A549 (cell line): ENCODE data around the gene RAPGEF5. TPM values are rescaled to one million over a fixed set of nuclear protein-coding genes. Genes with fewer than 3 reads are reported as not detected.

Experiments
- ATAC-seq, 2 experiments: fragments of 200-7000 bp in 1 of 2; fragments of >200 bp in 1 of 2; cut with Nextera tagmentation in 1 of 2; cut with Tn5 transposase in 1 of 2; 3 replicates each; pipeline versions ENCODE4 v1.8.0 to v1.9.1; 2018 to 2020; ENCODE audit warnings: mild to moderate bottlenecking in 1 of 2, moderate library complexity in 1 of 2
- CTCF ChIA-PET: fragments of 300-600 bp; sonication (Branson Sonifier 250); formaldehyde crosslinking; extraction: SDS; loops from one replicate; lab custom pipeline; 2021; ENCODE audit warnings: antibody characterized with exemption, inconsistent platforms; lab: Yijun Ruan, JAX
- POLR2A ChIA-PET: fragments of 350-600 bp; formaldehyde crosslinking; extraction: SDS; loops from one replicate; lab custom pipeline; 2021; ENCODE audit warnings: antibody characterized with exemption, inconsistent platforms; lab: Yijun Ruan, JAX
- DNase-seq, 2 experiments: peaks; one replicate each; pipeline versions ENCODE4 v3.0.0 to v3.0.0-alpha.2; 2011 to 2016; ENCODE audit warnings: low read depth in 1 of 2, low spot score in 1 of 2
- FAIRE-seq: peaks from 2 replicates; lab custom pipeline; 2011; peaks lifted over from hg19 to GRCh38; lab: Jason Lieb, UNC
- H3K27ac ChIP-seq, 2 experiments: fragments of >200 bp; sonication (Bioruptor Twin); formaldehyde crosslinking; 3 replicates each; pipeline ENCODE4 v1.5.1; 2016 to 2017
- H3K4me1 ChIP-seq: fragments of >200 bp; sonication (Bioruptor Twin); formaldehyde crosslinking; 3 replicates; pipeline ENCODE4 v1.6.1; 2016
- H3K4me2 ChIP-seq: fragments of >200 bp; sonication (Bioruptor Twin); formaldehyde crosslinking; 3 replicates; pipeline ENCODE4 v1.6.1; 2016
- H3K4me3 ChIP-seq: fragments of >200 bp; sonication (Bioruptor Twin); formaldehyde crosslinking; 3 replicates; pipeline ENCODE4 v1.5.1; 2016
- H3K9me3 ChIP-seq: fragments of >200 bp; sonication (Bioruptor Twin); formaldehyde crosslinking; 3 replicates; pipeline ENCODE4 v1.6.1; 2016
- CBX2 ChIP-seq: fragments of 200-600 bp; sonication (generic); IDR thresholded peaks from 2 replicates; pipeline ENCODE4 v1.6.1; 2016; ENCODE audit warnings: low read depth, mild to moderate bottlenecking, borderline replicate concordance
- EHMT2 ChIP-seq: fragments of 200-600 bp; sonication (generic); IDR thresholded peaks from 2 replicates; pipeline ENCODE4 v1.6.1; 2016; ENCODE audit warnings: antibody characterized with exemption, low read depth, mild to moderate bottlenecking, moderate library complexity
- HOXA7 ChIP-seq: fragments of 250-450 bp; sonication (Bioruptor Pico); IDR thresholded peaks from 2 replicates; pipeline ENCODE4 v1.5.0; 2020; ENCODE audit warnings: mild to moderate bottlenecking, moderate library complexity
- JUN ChIP-seq, 2 experiments: fragments of >200 bp; sonication (Bioruptor Twin); formaldehyde crosslinking; IDR thresholded peaks; 2 replicates in 1 of 2; 3 replicates in 1 of 2; pipeline ENCODE4 v1.6.1; 2016 to 2017
- KDM1A ChIP-seq: fragments of 200-600 bp; sonication (generic); IDR thresholded peaks from 2 replicates; pipeline ENCODE4 v1.6.1; 2016; ENCODE audit warnings: low read depth, mild to moderate bottlenecking
- KDM5A ChIP-seq: fragments of 200-600 bp; sonication (generic); IDR thresholded peaks from 2 replicates; pipeline ENCODE4 v1.6.1; 2016; ENCODE audit warnings: antibody characterized with exemption, mild to moderate bottlenecking
- NPAS2 ChIP-seq: fragments of 250-450 bp; sonication (Bioruptor Pico); IDR thresholded peaks from 2 replicates; pipeline ENCODE4 v1.8.0; 2022; ENCODE audit warnings: mild to moderate bottlenecking, moderate library complexity, borderline replicate concordance
- NR3C1 ChIP-seq: fragments of >200 bp; sonication (Bioruptor Twin); formaldehyde crosslinking; IDR thresholded peaks from 3 replicates; pipeline ENCODE4 v1.6.1; 2017
- POLR2A ChIP-seq: IDR thresholded peaks from 2 replicates; pipeline ENCODE4 v1.6.1; 2012; ENCODE audit warnings: mild to moderate bottlenecking, low read length
- POLR2AphosphoS2 ChIP-seq: conservative IDR thresholded peaks from 2 replicates; pipeline ENCODE4 v1.6.1; 2012; ENCODE audit warnings: low read length, improper control_type of control experiment, inconsistent platforms
- ZC3H11A ChIP-seq: fragments of 450-650 bp; IDR thresholded peaks from 2 replicates; pipeline ENCODE4 v1.6.1; 2014; ENCODE audit warnings: antibody characterized with exemption, mild to moderate bottlenecking
- ZFP36 ChIP-seq: fragments of 450-650 bp; IDR thresholded peaks from 2 replicates; pipeline ENCODE4 v1.6.1; 2014; ENCODE audit warnings: borderline replicate concordance; ENCODE audit not compliant: partially characterized antibody
- ZNF302 ChIP-seq: fragments of 250-450 bp; sonication (Bioruptor Pico); IDR thresholded peaks from 2 replicates; pipeline ENCODE4 v1.9.0; 2021; ENCODE audit warnings: inconsistent platforms, mild to moderate bottlenecking, moderate library complexity
- ZSCAN20 ChIP-seq: fragments of 250-450 bp; sonication (Bioruptor Pico); IDR thresholded peaks from 2 replicates; pipeline ENCODE4 v1.8.0; 2022; ENCODE audit warnings: mild to moderate bottlenecking, moderate library complexity
- WGBS: methylation state at CpG from one replicate; pipeline ENCODE4 v1.1.6; 2017; ENCODE audit errors: missing lambda C conversion rate; 5-methylcytosine and 5-hydroxymethylcytosine counted together
- polyA plus RNA-seq, 4 experiments: library from polyadenylated mRNA; depleted of rRNA in 3 of 4; stranded (reverse); fragments of >200 nt; fragmentation: RNase III in 1 of 4; extraction: RNeasy Plus Mini Kit Qiagen cat#74134 plus additional on column Dnase treatment in 1 of 4; gene quantifications; 2 replicates in 3 of 4; 3 replicates in 1 of 4; pipeline ENCODE4 v1.2.3, GENCODE V29; 2011 to 2017
- TF ChIP-seq, protein P1 (sequence below): IDR thresholded peaks from 2 replicates; pipeline ENCODE4 v1.6.1; 2012
- TF ChIP-seq, protein P2 (sequence below): IDR thresholded peaks from 2 replicates; pipeline ENCODE4 v1.6.1; 2012
- TF ChIP-seq, protein P3 (sequence below): fragments of >200 bp; sonication (Bioruptor Twin); formaldehyde crosslinking; IDR thresholded peaks from 3 replicates; pipeline ENCODE4 v1.5.1; 2016
- TF ChIP-seq, protein P4 (sequence below): IDR thresholded peaks from 2 replicates; pipeline ENCODE4 v1.6.1; 2012; ENCODE audit warnings: low read depth, borderline replicate concordance
- TF ChIP-seq, protein P5 (sequence below): fragments of 150-350 bp; IDR thresholded peaks from 2 replicates; pipeline ENCODE4 v1.6.1; 2014; ENCODE audit warnings: low read depth, mild to moderate bottlenecking, low read length

The RAPGEF5 gene
- polyA plus RNA-seq, 2 of the 4 experiments (the other 2 are of a cell fraction), result 0.03 to 0.14 TPM

DNA sequence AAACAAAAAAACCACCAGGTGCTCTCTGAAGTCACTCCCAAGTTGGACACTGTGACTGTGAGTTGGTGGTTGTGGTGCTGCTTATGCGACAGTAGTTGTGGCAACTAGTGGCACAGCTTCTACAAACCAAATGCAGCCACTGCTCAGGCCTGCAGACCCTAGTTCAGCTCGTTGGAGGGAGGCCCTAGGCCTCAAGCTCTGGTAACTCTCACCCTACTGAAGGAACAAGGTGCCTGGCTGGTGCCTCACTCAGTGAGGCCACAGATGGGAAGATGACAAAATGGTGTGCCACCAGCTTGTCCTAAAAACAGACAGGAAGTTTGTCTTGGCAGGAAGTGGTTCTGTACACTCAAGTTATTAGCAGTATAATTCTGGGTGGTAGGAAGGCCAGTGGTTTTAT is 45.3 kb upstream of the RAPGEF5 start:
- no peak overlapping the region for H3K27ac ChIP-seq

DNA sequence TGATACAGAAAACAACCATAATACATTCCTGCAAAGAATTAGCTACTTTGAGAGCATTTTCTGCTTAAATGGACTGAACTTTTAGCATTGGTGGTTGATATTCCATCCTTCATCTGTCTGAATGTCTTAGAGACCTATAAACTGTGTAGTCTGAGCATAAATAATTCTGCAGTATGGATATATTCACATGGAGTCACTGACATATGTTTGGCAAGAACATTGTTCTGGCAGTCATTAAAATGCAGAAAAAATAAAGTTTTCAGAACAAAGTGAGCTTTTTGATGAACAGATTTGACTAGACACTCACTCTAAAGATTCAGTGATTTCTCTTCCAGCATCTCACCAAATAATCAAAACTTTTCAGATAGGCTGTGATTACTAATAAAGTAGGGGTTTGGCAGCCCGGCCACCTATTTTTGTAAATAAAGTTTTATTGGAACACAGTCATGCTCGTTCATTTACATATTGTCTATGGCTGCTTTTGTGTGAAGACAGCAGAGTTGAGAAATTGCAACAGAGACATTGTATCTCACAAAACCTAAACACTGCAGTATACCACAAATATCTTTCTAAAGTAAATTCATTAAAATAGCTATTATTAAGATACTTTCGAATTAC is 44.1 kb upstream of the RAPGEF5 start:
- DNase-seq (no peak), ATAC-seq (no peak), FAIRE-seq (no peak)
- ChIA-PET CTCF (interaction anchor here (0.8 to 2.1 kb wide), 2 partner anchors 9 to 291 kb away, joined by 3 to 4 read pairs; no protein-coding TSS in a partner anchor), POLR2A (no interaction called here)
- no peak overlapping the region for H3K4me3 ChIP-seq
- H3K4me1 ChIP-seq, result no peaks in the 10 kb centered on the region
- H3K27ac ChIP-seq, result no peak overlapping the region
- TF ChIP-seq ZFP36, result no peak
- TF ChIP-seq, protein P1, sequence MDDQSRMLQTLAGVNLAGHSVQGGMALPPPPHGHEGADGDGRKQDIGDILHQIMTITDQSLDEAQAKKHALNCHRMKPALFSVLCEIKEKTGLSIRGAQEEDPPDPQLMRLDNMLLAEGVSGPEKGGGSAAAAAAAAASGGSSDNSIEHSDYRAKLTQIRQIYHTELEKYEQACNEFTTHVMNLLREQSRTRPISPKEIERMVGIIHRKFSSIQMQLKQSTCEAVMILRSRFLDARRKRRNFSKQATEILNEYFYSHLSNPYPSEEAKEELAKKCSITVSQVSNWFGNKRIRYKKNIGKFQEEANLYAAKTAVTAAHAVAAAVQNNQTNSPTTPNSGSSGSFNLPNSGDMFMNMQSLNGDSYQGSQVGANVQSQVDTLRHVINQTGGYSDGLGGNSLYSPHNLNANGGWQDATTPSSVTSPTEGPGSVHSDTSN, result no peak
- TF ChIP-seq, protein P2, sequence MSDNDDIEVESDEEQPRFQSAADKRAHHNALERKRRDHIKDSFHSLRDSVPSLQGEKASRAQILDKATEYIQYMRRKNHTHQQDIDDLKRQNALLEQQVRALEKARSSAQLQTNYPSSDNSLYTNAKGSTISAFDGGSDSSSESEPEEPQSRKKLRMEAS, result no peak
- H3K4me2 ChIP-seq, result no peak overlapping the region
- WGBS, result 4% methylated on average over 3 of the region's 3 CpGs
- H3K9me3 ChIP-seq, result no peaks in the 10 kb centered on the region

More for the DNA sequence above, 45.3 kb upstream of the RAPGEF5 start:
- Histone ChIP-seq H3K4me2 (no peak overlapping the region), H3K9me3 (no peaks in the 10 kb centered on the region), H3K4me3 (no peak overlapping the region), H3K4me1 (no peaks in the 10 kb centered on the region)
- ChIA-PET CTCF (interaction anchor here (0.6 kb wide), 1 partner anchor 16 kb away, joined by 3 read pairs; no protein-coding TSS in a partner anchor), POLR2A (interaction anchor here (0.5 kb wide), 1 partner anchor 9 kb away, joined by 3 read pairs; no protein-coding TSS in a partner anchor)
- TF ChIP-seq JUN (IDR thresholded peaks at IDR 0.05) (no peak), NPAS2 (CRISPR knock-in tag) (no peak), CBX2 (no peak)
- TF ChIP-seq, protein P3, sequence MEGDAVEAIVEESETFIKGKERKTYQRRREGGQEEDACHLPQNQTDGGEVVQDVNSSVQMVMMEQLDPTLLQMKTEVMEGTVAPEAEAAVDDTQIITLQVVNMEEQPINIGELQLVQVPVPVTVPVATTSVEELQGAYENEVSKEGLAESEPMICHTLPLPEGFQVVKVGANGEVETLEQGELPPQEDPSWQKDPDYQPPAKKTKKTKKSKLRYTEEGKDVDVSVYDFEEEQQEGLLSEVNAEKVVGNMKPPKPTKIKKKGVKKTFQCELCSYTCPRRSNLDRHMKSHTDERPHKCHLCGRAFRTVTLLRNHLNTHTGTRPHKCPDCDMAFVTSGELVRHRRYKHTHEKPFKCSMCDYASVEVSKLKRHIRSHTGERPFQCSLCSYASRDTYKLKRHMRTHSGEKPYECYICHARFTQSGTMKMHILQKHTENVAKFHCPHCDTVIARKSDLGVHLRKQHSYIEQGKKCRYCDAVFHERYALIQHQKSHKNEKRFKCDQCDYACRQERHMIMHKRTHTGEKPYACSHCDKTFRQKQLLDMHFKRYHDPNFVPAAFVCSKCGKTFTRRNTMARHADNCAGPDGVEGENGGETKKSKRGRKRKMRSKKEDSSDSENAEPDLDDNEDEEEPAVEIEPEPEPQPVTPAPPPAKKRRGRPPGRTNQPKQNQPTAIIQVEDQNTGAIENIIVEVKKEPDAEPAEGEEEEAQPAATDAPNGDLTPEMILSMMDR, result no peak
- TF ChIP-seq, protein P4, sequence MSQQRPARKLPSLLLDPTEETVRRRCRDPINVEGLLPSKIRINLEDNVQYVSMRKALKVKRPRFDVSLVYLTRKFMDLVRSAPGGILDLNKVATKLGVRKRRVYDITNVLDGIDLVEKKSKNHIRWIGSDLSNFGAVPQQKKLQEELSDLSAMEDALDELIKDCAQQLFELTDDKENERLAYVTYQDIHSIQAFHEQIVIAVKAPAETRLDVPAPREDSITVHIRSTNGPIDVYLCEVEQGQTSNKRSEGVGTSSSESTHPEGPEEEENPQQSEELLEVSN, result no peak
- TF ChIP-seq, protein P5, sequence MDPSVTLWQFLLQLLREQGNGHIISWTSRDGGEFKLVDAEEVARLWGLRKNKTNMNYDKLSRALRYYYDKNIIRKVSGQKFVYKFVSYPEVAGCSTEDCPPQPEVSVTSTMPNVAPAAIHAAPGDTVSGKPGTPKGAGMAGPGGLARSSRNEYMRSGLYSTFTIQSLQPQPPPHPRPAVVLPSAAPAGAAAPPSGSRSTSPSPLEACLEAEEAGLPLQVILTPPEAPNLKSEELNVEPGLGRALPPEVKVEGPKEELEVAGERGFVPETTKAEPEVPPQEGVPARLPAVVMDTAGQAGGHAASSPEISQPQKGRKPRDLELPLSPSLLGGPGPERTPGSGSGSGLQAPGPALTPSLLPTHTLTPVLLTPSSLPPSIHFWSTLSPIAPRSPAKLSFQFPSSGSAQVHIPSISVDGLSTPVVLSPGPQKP, result no peak
- DNase-seq (no peak), FAIRE-seq (no peak), ATAC-seq (no peak)
- 29% methylated on average over 2 of the region's 2 CpGs for WGBS

DNA sequence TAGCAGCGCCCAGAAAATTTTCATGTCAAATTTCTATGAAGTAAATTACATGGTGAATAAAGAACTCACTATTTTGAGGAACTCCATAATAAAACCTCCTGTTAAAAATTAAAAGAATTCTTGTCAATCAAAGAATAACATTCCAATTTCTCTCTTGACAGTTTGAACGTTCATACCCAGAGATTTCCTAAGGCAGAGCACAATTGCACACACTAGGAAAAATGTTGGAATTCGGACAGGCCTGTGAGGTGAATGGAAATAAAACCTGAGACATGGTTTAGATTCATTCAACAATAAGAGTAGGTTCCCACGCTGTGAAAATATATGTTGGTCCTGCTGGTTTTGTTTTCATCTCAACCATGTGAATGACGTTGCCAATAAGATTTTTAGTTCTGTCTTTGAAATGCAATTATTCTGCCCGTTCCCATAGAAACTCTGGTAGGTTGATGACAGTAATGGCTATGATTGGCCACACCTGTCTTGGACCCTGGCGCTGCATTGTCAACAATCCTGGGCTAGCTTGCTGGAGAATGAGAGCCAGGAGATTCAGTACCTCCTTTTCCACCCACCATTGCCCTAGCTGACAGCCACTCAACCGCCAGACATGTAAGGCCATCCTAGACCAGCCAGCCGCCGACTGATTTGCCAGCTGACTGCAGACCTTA is 43.3 kb upstream of the RAPGEF5 start:
- TF ChIP-seq, protein P1, result no peak
- TF ChIP-seq POLR2AphosphoS2 (no peak), POLR2A (no peak), EHMT2 (no peak), ZC3H11A (no peak), NR3C1 (no peak), KDM5A (no peak), HOXA7 (CRISPR knock-in tag) (no peak), ZNF302 (CRISPR knock-in tag) (no peak), ZSCAN20 (CRISPR knock-in tag) (no peak), KDM1A (no peak)
- Histone ChIP-seq H3K4me3 (no peak overlapping the region), H3K27ac (no peak overlapping the region), H3K4me2 (no peak overlapping the region), H3K9me3 (no peaks in the 10 kb centered on the region), H3K4me1 (no peaks in the 10 kb centered on the region)
- ATAC-seq, result no peak
- POLR2A ChIA-PET, result no interaction called here
- 32% methylated on average over 10 of the region's 10 CpGs for WGBS
- CTCF ChIA-PET, result interaction anchor here (2.1 kb wide), 1 partner anchor 290 kb away, joined by 4 read pairs; no protein-coding TSS in a partner anchor
- DNase-seq, result no peak
- no peak for FAIRE-seq
